Tibial artery (tissue), 4 donors: ENCODE measurements around the gene B3GNT2.

Source experiments
- DNase-seq, 2 donors: peaks; one replicate each; pipeline ENCODE4 v3.0.0-alpha.2; 2019
- H3K27ac ChIP-seq, 2 donors: fragments of 200-600 bp; sonication (generic) in 1 of 2; 1 replicate in 1 of 2; 2 replicates in 1 of 2; pipeline ENCODE4 v1.5.1; 2018 to 2019; ENCODE audit warnings: mild to moderate bottlenecking in 1 of 2
- H3K27me3 ChIP-seq, 2 donors: fragments of 200-600 bp; sonication (generic) in 1 of 2; one replicate each; pipeline versions ENCODE4 v1.5.1 to v1.6.0; 2016 to 2019
- H3K36me3 ChIP-seq, 3 donors: fragments of 200-600 bp; sonication (generic) in 2 of 3; one replicate each; pipeline ENCODE4 v1.5.1; 2016 to 2019; ENCODE audit warnings: mild to moderate bottlenecking in 2 of 3
- H3K4me1 ChIP-seq, 4 donors: fragments of 200-600 bp; sonication (generic) in 2 of 4; 1 replicate in 3 of 4; 2 replicates in 1 of 4; pipeline ENCODE4 v1.5.1; 2016 to 2019
- H3K4me3 ChIP-seq, 2 donors: fragments of 200-600 bp; sonication (generic) in 1 of 2; 1 replicate in 1 of 2; 2 replicates in 1 of 2; pipeline ENCODE4 v1.5.1; 2018 to 2019; ENCODE audit warnings: mild to moderate bottlenecking in 2 of 2
- H3K9me3 ChIP-seq, 3 donors: fragments of 200-600 bp; sonication (generic) in 1 of 3; one replicate each; pipeline ENCODE4 v1.5.1; 2016 to 2019
- intact Hi-C: fragments of 100-400 bp; cut with DNase I; formaldehyde crosslinking; loops from one replicate; pipeline ENCODE4 v1.15.0; 2023; ENCODE audit warnings: low total_unique reads
- TF ChIP-seq, protein P1 (sequence below), 2 experiments: fragments of 200-600 bp in 1 of 2; fragments of 450-650 bp in 1 of 2; IDR thresholded peaks; one replicate each; pipeline ENCODE4 v1.5.1; 2017 to 2019; ENCODE audit warnings: antibody characterized with exemption in 2 of 2, mild to moderate bottlenecking in 1 of 2, moderate library complexity in 1 of 2

B3GNT2 gene

DNA sequence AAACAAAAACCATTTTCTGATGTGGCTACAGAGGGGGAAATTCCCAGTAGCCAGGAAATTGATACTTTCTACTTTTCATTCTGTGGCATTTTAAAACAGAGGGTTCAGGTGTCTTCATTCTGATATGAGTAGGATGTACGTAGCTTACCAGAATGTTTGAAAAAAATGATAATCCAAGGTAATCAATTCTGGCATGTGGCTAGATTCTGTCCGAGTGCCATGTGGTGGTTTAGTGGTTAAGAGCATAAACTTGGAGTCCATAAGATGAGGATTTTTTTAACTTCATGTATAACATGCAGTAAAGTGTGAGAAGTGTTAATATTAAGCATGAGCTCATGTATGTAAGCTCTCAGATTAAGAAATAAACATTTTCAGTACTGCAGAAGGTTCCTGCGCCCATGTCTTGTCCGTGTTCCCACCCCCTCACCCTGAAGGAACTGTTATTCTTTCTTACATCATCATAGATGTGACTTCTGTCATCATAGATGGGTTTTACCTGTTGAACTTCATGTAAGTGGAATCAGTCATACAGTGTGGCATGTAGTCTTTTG lies 4.5 kb downstream of the B3GNT2 start:
- TF ChIP-seq, protein P1, sequence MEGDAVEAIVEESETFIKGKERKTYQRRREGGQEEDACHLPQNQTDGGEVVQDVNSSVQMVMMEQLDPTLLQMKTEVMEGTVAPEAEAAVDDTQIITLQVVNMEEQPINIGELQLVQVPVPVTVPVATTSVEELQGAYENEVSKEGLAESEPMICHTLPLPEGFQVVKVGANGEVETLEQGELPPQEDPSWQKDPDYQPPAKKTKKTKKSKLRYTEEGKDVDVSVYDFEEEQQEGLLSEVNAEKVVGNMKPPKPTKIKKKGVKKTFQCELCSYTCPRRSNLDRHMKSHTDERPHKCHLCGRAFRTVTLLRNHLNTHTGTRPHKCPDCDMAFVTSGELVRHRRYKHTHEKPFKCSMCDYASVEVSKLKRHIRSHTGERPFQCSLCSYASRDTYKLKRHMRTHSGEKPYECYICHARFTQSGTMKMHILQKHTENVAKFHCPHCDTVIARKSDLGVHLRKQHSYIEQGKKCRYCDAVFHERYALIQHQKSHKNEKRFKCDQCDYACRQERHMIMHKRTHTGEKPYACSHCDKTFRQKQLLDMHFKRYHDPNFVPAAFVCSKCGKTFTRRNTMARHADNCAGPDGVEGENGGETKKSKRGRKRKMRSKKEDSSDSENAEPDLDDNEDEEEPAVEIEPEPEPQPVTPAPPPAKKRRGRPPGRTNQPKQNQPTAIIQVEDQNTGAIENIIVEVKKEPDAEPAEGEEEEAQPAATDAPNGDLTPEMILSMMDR (IDR thresholded peaks at IDR 0.05), result no peak
- DNase-seq, result no peak

DNA sequence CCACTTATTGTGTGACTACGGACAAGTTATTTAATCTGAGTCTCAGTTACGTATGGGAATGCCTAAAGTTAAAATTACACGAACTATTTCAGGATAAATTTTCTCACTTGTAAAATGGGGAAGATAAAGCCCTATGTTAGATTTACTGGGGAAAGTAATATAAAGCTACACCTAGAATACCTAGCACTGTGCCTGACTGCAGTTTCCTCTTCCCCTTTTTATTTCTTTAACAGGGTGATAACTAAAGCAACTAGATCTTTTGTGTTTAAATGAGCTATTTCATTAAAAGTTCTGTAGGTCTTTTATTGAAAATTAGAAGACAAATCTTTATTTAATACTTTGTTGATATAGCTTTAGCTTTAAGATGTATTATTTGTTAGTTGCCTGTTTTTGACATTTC lies 5.0 kb downstream of the B3GNT2 start:
- Histone ChIP-seq H3K27me3 (no peaks in the 10 kb centered on the region), H3K27ac (peak overlapping the region in 1 of 2 donors; percentile 53), H3K9me3 (no peaks in the 10 kb centered on the region), H3K4me1 (peaks cover 0 to 82% (median 35%) of the 10 kb centered on the region in 4 donors), H3K4me3 (no peak overlapping the region), H3K36me3 (no peaks in the 10 kb centered on the region)
- no peak for DNase-seq
- TF ChIP-seq, protein P1 (IDR thresholded peaks at IDR 0.05), result no peak
- intact Hi-C loops, result no loop called here

More for the DNA sequence above, 4.5 kb downstream of the B3GNT2 start:
- no peaks in the 10 kb centered on the region for H3K36me3 ChIP-seq
- intact Hi-C loops, result no loop called here
- H3K27me3 ChIP-seq, result no peaks in the 10 kb centered on the region
- no peaks in the 10 kb centered on the region for H3K9me3 ChIP-seq
- no peak overlapping the region for H3K27ac ChIP-seq
- H3K4me1 ChIP-seq, result peaks cover 0 to 80% (median 32%) of the 10 kb centered on the region in 4 donors
- H3K4me3 ChIP-seq, result no peak overlapping the region

DNA sequence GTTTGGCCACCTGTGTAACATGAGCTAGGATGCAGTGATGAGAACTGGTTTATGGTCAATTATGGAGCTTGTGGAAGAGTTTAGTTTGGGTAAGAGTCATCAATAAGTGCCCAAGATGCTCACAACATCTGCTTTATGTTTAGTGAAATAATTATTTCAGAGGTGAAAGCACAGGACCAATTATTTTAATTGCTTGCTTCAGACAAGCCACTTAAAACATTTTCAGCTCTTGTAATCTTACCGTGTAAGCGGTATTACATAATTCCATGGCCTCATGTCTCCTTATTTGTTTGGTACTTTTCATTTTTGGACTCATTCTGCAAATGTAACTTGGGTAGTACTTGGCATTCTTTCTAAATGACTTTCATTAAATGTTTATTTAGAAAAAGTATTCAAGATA lies 5.4 kb downstream of the B3GNT2 start:
- no peaks in the 10 kb centered on the region for H3K36me3 ChIP-seq
- no peak overlapping the region for H3K4me3 ChIP-seq
- H3K9me3 ChIP-seq, result no peaks in the 10 kb centered on the region
- intact Hi-C loops, result no loop called here
- TF ChIP-seq, protein P1 (IDR thresholded peaks at IDR 0.05), result no peak
- no peak for DNase-seq
- no peaks in the 10 kb centered on the region for H3K27me3 ChIP-seq
- peak overlapping the region in 1 of 2 donors; percentile 53 for H3K27ac ChIP-seq
- peaks cover 0 to 87% (median 37%) of the 10 kb centered on the region in 4 donors for H3K4me1 ChIP-seq

DNA sequence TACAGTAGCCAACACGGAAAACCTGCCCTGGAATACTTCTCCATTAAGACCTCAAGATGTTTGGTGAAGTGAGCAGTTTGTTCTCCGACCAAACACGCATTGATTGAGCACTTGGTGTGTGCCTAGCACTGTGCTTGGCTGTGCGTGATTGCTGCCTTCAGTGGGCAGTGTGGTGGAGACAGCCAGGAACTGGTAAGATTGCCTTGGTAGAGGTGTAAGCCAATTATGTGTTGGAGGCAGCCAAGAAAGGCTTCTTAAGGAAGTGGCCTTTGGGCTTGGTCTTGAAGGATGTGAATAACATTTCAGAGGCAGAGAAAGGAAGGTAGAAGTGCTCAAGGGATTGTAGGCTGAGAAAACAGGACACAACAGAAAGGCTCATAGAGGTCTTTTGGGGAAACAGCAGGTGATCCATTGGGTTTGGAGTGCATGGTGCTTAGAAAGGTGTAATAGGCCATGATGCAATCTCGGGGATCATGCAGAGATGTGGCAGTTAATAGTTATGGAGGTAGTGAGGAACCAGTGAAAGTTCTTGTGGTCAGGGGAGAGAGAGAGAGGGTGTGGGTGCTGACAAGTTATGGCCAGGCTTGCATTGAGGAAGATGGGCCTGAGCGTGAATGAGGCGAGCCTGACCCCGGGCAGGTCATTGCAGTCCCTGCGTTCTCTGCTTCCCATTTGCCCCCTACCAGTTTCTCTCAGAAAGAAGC lies 6.3 kb downstream of the B3GNT2 start:
- TF ChIP-seq, protein P1 (IDR thresholded peaks at IDR 0.05), result no peak
- H3K27ac ChIP-seq, result peak overlapping the region in 1 of 2 donors; percentile 53
- H3K9me3 ChIP-seq, result no peaks in the 10 kb centered on the region
- intact Hi-C loops, result no loop called here
- H3K4me3 ChIP-seq, result no peak overlapping the region
- no peaks in the 10 kb centered on the region for H3K27me3 ChIP-seq
- H3K36me3 ChIP-seq, result no peaks in the 10 kb centered on the region
- peaks cover 0 to 87% (median 37%) of the 10 kb centered on the region in 4 donors for H3K4me1 ChIP-seq
- no peak for DNase-seq

DNA sequence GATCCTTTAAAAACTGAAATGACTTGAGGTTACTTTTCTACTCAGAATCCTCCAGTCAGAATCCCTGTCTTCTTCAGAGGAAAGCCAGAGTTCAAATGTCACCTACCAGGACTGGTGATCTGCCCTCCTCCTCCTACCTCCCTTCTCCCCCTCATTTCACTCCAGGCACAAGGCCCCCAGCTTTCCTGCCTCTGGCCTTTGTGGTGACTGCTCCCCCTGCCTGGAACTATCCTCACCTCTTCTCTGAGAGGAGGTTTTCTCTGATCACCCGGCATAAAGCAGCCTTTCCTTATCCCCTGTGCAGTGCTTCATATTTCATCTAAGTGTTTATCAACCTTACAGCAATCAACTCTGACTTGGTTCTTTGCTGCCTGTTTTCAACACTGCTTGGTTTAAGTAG lies 6.8 kb downstream of the B3GNT2 start:
- no peaks in the 10 kb centered on the region for H3K27me3 ChIP-seq
- DNase-seq, result no peak
- H3K4me3 ChIP-seq, result no peak overlapping the region
- H3K36me3 ChIP-seq, result no peaks in the 10 kb centered on the region
- H3K27ac ChIP-seq, result peak overlapping the region in 1 of 2 donors; percentile 53
- H3K4me1 ChIP-seq, result peaks cover 0 to 88% (median 36%) of the 10 kb centered on the region in 4 donors
- intact Hi-C loops, result no loop called here
- H3K9me3 ChIP-seq, result no peaks in the 10 kb centered on the region
- TF ChIP-seq, protein P1 (IDR thresholded peaks at IDR 0.05), result no peak
